CD4-positive, alpha-beta memory T cell (primary cell): ENCODE measurements around the gene EPHB1. TPM values are rescaled to one million over a fixed set of nuclear protein-coding genes. Genes with fewer than 3 reads are reported as not detected.

Source experiments
- CTCF ChIA-PET: fragments of 350-600 bp; sonication (Branson Sonifier 250); formaldehyde crosslinking; loops from one replicate; lab custom pipeline; 2021; ENCODE audit warnings: inconsistent platforms; ENCODE audit not compliant: partially characterized antibody; lab: Charles Lee
- POLR2A ChIA-PET: fragments of 350-600 bp; sonication (Branson Sonifier 250); formaldehyde crosslinking; loops from one replicate; lab custom pipeline; 2021; ENCODE audit not compliant: partially characterized antibody; lab: Charles Lee
- DNase-seq, 5 donors: peaks; one replicate each; pipeline versions ENCODE4 v3.0.0 to v3.0.0-alpha.2; 2020 to 2022; ENCODE audit warnings: mixed read lengths in 1 of 5
- H3K27ac ChIP-seq: one replicate; pipeline ENCODE4 v1.7.0; 2013; ENCODE audit warnings: low read depth, low read length
- H3K27me3 ChIP-seq: 2 replicates; pipeline ENCODE4 v1.7.0; 2013; ENCODE audit warnings: mild to moderate bottlenecking, low read length, moderate library complexity; ENCODE audit not compliant: insufficient read depth
- H3K36me3 ChIP-seq: 2 replicates; pipeline ENCODE4 v1.7.0; 2013; ENCODE audit warnings: mild to moderate bottlenecking, low read length, moderate library complexity; ENCODE audit not compliant: insufficient read depth
- H3K4me1 ChIP-seq: 2 replicates; pipeline ENCODE4 v1.7.0; 2013; ENCODE audit warnings: mild to moderate bottlenecking, low read length, moderate library complexity; ENCODE audit not compliant: insufficient read depth
- H3K4me3 ChIP-seq, 2 donors: one replicate each; pipeline ENCODE4 v1.7.0; 2013; ENCODE audit warnings: low read length in 2 of 2, mild to moderate bottlenecking in 1 of 2
- H3K9me3 ChIP-seq, 2 donors: one replicate each; pipeline ENCODE4 v1.7.0; 2013; ENCODE audit warnings: low read length in 2 of 2, control low read depth in 1 of 2; ENCODE audit not compliant: control insufficient read depth in 1 of 2
- H3K27ac Mint-ChIP-seq, 7 donors: one replicate each; pipeline ENCODE4 v1.8.0; 2020 to 2021; ENCODE audit warnings: mixed read lengths in 7 of 7, mild to moderate bottlenecking in 6 of 7, inconsistent platforms in 3 of 7, moderate library complexity in 3 of 7
- H3K27me3 Mint-ChIP-seq, 2 donors: one replicate each; pipeline ENCODE4 v1.8.0; 2020 to 2021; ENCODE audit warnings: mixed read lengths in 2 of 2
- H3K36me3 Mint-ChIP-seq, 2 donors: one replicate each; pipeline ENCODE4 v1.8.0; 2020 to 2021; ENCODE audit warnings: mixed read lengths in 2 of 2, inconsistent platforms in 1 of 2, mild to moderate bottlenecking in 1 of 2
- H3K4me1 Mint-ChIP-seq, 4 donors: one replicate each; pipeline ENCODE4 v1.8.0; 2020 to 2021; ENCODE audit warnings: mixed read lengths in 4 of 4, mild to moderate bottlenecking in 1 of 4
- H3K4me3 Mint-ChIP-seq, 8 donors: one replicate each; pipeline ENCODE4 v1.8.0; 2020 to 2021; ENCODE audit warnings: mixed read lengths in 8 of 8, mild to moderate bottlenecking in 7 of 8, moderate library complexity in 6 of 8, inconsistent platforms in 3 of 8
- H3K9me3 Mint-ChIP-seq, 8 donors: one replicate each; pipeline ENCODE4 v1.8.0; 2020 to 2021; ENCODE audit warnings: mixed read lengths in 8 of 8, mild to moderate bottlenecking in 5 of 8, inconsistent platforms in 3 of 8, moderate library complexity in 1 of 8
- intact Hi-C: fragments of 100-400 bp; cut with micrococcal nuclease; formaldehyde crosslinking; loops from one replicate; pipeline ENCODE4 v1.15.1; 2023
- polyA plus RNA-seq, 2 donors: library from polyadenylated mRNA; unstranded; fragments of 300-500 nt; fragmentation: Illumina TruSeq; gene quantifications; one replicate each; pipeline ENCODE4 v1.2.3, GENCODE V29; 2021
- total RNA-seq, 2 experiments: library from RNA; stranded (reverse); gene quantifications; one replicate each; pipeline ENCODE4 v1.2.3, GENCODE V29; 2021

The EPHB1 gene
- total and polyA plus RNA-seq, 4 experiments from 2014 or later: 0.30 to 0.69 (median 0.43) TPM; not detected in 1

GRCh38 chr3:135166266-135166825 is 371.3 kb downstream of the EPHB1 start:
- Mint-ChIP-seq H3K4me1 (no peaks in the 10 kb centered on the region), H3K27ac (no peak overlapping the region), H3K36me3 (no peaks in the 10 kb centered on the region), H3K4me3 (no peak overlapping the region), H3K9me3 (no peaks in the 10 kb centered on the region), H3K27me3 (no peaks in the 10 kb centered on the region)
- intact Hi-C loops: no loop called here
- CTCF ChIA-PET: no interaction called here
- no peak for DNase-seq
- Histone ChIP-seq H3K27ac (no peak overlapping the region), H3K27me3 (no peaks in the 10 kb centered on the region), H3K4me3 (no peak overlapping the region), H3K4me1 (no peaks in the 10 kb centered on the region), H3K9me3 (no peaks in the 10 kb centered on the region), H3K36me3 (no peaks in the 10 kb centered on the region)
- POLR2A ChIA-PET: no interaction called here

DNA sequence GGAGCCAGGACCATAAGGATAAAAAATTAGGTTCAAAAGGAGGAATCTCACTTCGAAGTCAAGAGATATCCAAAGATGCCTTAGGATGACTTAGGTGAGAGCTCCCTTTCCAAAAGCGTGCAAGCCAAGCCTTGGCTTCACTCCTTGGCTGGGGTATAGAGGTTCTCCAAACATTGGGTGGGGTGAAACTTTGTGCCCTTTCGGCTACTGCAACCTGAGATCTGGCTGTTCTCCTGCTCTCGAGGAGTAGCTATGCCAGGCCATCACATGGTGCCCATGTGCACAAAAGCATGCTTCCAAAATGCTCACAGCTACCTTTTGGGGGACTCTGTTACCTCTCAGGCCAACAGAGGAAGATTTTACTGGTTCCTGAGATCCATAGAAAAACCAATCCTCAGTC is 373.8 kb downstream of the EPHB1 start:
- intact Hi-C loops: no loop called here
- H3K9me3 Mint-ChIP-seq: peaks cover 0 to 6% (median 0%) of the 10 kb centered on the region in 8 donors
- no peaks in the 10 kb centered on the region for H3K27me3 Mint-ChIP-seq
- H3K4me1 Mint-ChIP-seq: no peaks in the 10 kb centered on the region
- Histone ChIP-seq H3K4me3 (no peak overlapping the region), H3K27ac (no peak overlapping the region), H3K36me3 (no peaks in the 10 kb centered on the region), H3K4me1 (no peaks in the 10 kb centered on the region), H3K9me3 (no peaks in the 10 kb centered on the region), H3K27me3 (no peaks in the 10 kb centered on the region)
- H3K27ac Mint-ChIP-seq: no peak overlapping the region
- ChIA-PET POLR2A (no interaction called here), CTCF (no interaction called here)
- H3K4me3 Mint-ChIP-seq: no peak overlapping the region
- H3K36me3 Mint-ChIP-seq: no peaks in the 10 kb centered on the region
- DNase-seq: no peak

- DNase-seq: no peak
- no peaks in the 10 kb centered on the region for H3K27me3 ChIP-seq
- no peak overlapping the region for H3K4me3 Mint-ChIP-seq
- H3K4me1 Mint-ChIP-seq: no peaks in the 10 kb centered on the region
- no peaks in the 10 kb centered on the region for H3K36me3 Mint-ChIP-seq
- no peaks in the 10 kb centered on the region for H3K36me3 ChIP-seq
- ChIA-PET CTCF (no interaction called here), POLR2A (no interaction called here)
- intact Hi-C loops: no loop called here
- no peak overlapping the region for H3K4me3 ChIP-seq
- peaks cover 0 to 6% (median 0%) of the 10 kb centered on the region in 8 donors for H3K9me3 Mint-ChIP-seq
- no peaks in the 10 kb centered on the region for H3K27me3 Mint-ChIP-seq
- no peaks in the 10 kb centered on the region for H3K9me3 ChIP-seq
- no peaks in the 10 kb centered on the region for H3K4me1 ChIP-seq
- no peak overlapping the region for H3K27ac Mint-ChIP-seq
- no peak overlapping the region for H3K27ac ChIP-seq
These were observed 374.6 kb downstream of the EPHB1 start for GRCh38 chr3:135169651-135170050.

DNA sequence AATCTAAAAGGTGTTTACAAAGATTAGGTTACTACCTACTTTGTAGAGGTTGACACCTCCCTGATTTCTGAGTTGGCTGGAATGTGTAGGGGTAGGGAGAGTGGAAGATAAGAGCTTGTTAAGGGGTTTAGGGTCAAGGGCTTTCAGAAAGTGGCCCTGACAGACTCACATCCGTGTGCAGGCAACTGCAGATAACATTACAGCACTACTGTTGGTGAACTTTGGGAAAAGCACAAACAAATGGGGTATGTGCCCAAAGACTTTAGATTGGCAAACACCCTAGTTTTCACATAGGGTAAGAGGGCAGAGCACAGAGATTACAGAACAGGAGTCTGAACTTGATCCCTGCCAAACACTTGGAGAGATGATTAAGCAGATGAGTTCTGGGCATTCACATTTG is 375.7 kb downstream of the EPHB1 start:
- Mint-ChIP-seq H3K4me1 (no peaks in the 10 kb centered on the region), H3K4me3 (no peak overlapping the region), H3K27me3 (no peaks in the 10 kb centered on the region), H3K36me3 (no peaks in the 10 kb centered on the region), H3K9me3 (peaks cover 0 to 6% (median 0%) of the 10 kb centered on the region in 8 donors), H3K27ac (no peak overlapping the region)
- H3K27me3 ChIP-seq: no peaks in the 10 kb centered on the region
- CTCF ChIA-PET: no interaction called here
- no peak overlapping the region for H3K27ac ChIP-seq
- H3K4me1 ChIP-seq: no peaks in the 10 kb centered on the region
- no peaks in the 10 kb centered on the region for H3K36me3 ChIP-seq
- no peak for DNase-seq
- H3K4me3 ChIP-seq: no peak overlapping the region
- POLR2A ChIA-PET: no interaction called here
- intact Hi-C loops: no loop called here
- no peaks in the 10 kb centered on the region for H3K9me3 ChIP-seq

DNA sequence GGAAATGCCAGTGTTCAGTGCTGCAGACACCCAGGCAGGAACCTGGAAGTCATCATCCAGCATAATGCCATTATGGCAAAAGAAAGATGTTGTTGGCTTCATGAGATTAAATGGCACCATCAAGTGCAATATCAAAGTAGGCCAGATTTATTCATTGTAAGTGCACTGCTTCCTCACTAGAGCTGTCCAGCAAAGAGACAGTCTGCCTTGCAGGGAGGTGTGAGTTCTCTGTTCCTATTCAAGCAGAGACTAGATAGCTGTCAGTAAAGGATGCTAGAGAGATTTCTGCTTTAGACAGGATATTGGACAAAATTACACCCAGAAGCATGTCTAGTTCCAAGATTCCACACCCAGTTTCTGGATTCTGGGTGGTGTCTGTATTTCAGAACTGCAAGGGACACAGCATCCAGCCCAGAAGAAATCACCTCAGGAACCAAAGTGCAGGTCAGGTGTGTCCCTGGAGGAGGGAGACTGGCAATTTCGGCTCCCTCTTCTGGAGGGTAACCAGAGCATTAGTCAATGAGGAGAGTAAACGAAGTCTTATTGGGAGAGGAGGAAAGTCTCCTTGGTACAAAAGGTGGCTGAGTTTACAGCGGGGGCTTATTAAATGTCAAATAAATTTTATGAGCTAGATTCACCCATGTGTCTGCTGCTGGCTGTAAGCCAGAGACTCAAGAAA is 377.3 kb downstream of the EPHB1 start:
- Mint-ChIP-seq H3K36me3 (no peaks in the 10 kb centered on the region), H3K9me3 (peaks cover 0 to 6% (median 0%) of the 10 kb centered on the region in 8 donors), H3K4me1 (no peaks in the 10 kb centered on the region), H3K4me3 (no peak overlapping the region), H3K27me3 (no peaks in the 10 kb centered on the region), H3K27ac (no peak overlapping the region)
- no peak overlapping the region for H3K27ac ChIP-seq
- DNase-seq: no peak
- intact Hi-C loops: no loop called here
- H3K4me3 ChIP-seq: no peak overlapping the region
- no peaks in the 10 kb centered on the region for H3K4me1 ChIP-seq
- no peaks in the 10 kb centered on the region for H3K9me3 ChIP-seq
- no peaks in the 10 kb centered on the region for H3K36me3 ChIP-seq
- ChIA-PET POLR2A (no interaction called here), CTCF (no interaction called here)
- H3K27me3 ChIP-seq: no peaks in the 10 kb centered on the region

- no peak for DNase-seq
- Histone ChIP-seq H3K4me3 (no peak overlapping the region), H3K27me3 (no peaks in the 10 kb centered on the region), H3K27ac (no peak overlapping the region), H3K9me3 (no peaks in the 10 kb centered on the region), H3K4me1 (no peaks in the 10 kb centered on the region), H3K36me3 (no peaks in the 10 kb centered on the region)
- Mint-ChIP-seq H3K36me3 (no peaks in the 10 kb centered on the region), H3K4me3 (no peak overlapping the region), H3K9me3 (peaks cover 0 to 13% (median 1%) of the 10 kb centered on the region in 8 donors), H3K4me1 (no peaks in the 10 kb centered on the region), H3K27ac (no peak overlapping the region), H3K27me3 (peaks cover 0 to 1% of the 10 kb centered on the region in 2 donors)
- intact Hi-C loops: no loop called here
- POLR2A ChIA-PET: no interaction called here
- CTCF ChIA-PET: no interaction called here
These were observed 380.7 kb downstream of the EPHB1 start for GRCh38 chr3:135175728-135176277.

DNA sequence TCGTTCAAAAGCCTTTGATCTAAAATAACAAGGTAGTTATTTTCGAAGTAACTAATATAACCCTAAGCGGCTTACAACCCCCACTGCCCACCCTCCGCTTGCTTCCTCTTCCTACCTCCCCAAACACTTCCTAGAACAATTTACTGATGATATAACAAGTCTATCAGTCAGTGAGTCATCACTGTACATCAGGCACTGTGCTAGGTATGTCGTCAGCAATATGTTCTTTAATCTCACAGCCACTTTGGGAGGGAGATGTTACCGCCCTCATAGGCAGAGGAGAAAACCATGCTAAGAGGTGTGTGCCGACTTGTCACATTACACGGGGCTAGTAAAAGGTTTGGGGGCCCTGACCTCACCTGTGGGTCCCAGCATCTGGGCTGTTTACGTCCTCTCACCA is 381.8 kb downstream of the EPHB1 start:
- CTCF ChIA-PET: no interaction called here
- Histone ChIP-seq H3K4me3 (no peak overlapping the region), H3K27me3 (no peaks in the 10 kb centered on the region), H3K36me3 (no peaks in the 10 kb centered on the region), H3K27ac (no peak overlapping the region), H3K9me3 (no peaks in the 10 kb centered on the region), H3K4me1 (no peaks in the 10 kb centered on the region)
- Mint-ChIP-seq H3K4me3 (no peak overlapping the region), H3K27ac (no peak overlapping the region), H3K36me3 (no peaks in the 10 kb centered on the region), H3K4me1 (no peaks in the 10 kb centered on the region), H3K27me3 (peaks cover 0 to 1% of the 10 kb centered on the region in 2 donors), H3K9me3 (peaks cover 0 to 13% (median 1%) of the 10 kb centered on the region in 8 donors)
- no peak for DNase-seq
- intact Hi-C loops: no loop called here
- POLR2A ChIA-PET: no interaction called here
